Liver (tissue), 9 donors: ENCODE data around the gene PPM1J. TPM values are rescaled to one million over a fixed set of nuclear protein-coding genes. Genes with fewer than 3 reads are reported as not detected.

Source experiments
- DNase-seq: peaks from one replicate; pipeline ENCODE4 v3.0.0-alpha.2; 2017; ENCODE audit warnings: low spot score
- H3K27ac ChIP-seq, 2 donors: one replicate each; pipeline ENCODE4 v1.7.0; 2013; ENCODE audit warnings: inconsistent platforms in 2 of 2, low read length in 2 of 2, control low read depth in 1 of 2, low read depth in 1 of 2, mild to moderate bottlenecking in 1 of 2
- H3K27me3 ChIP-seq, 4 donors: one replicate each; pipeline versions ENCODE4 v1.6.1 to v1.7.0; 2013; ENCODE audit warnings: low read length in 3 of 4, inconsistent platforms in 1 of 4, mild to moderate bottlenecking in 1 of 4, moderate library complexity in 1 of 4; ENCODE audit not compliant: control insufficient read depth in 4 of 4, insufficient read depth in 4 of 4
- H3K36me3 ChIP-seq, 4 donors: one replicate each; pipeline versions ENCODE4 v1.6.1 to v1.7.0; 2013; ENCODE audit warnings: low read length in 3 of 4, mild to moderate bottlenecking in 3 of 4, low read depth in 1 of 4, moderate library complexity in 1 of 4; ENCODE audit not compliant: control insufficient read depth in 4 of 4, insufficient read depth in 3 of 4
- H3K4me1 ChIP-seq, 4 donors: one replicate each; pipeline versions ENCODE4 v1.6.1 to v1.7.0; 2013; ENCODE audit warnings: low read length in 3 of 4, mild to moderate bottlenecking in 3 of 4, moderate library complexity in 1 of 4; ENCODE audit not compliant: control insufficient read depth in 4 of 4, insufficient read depth in 4 of 4
- H3K4me3 ChIP-seq, 3 donors: one replicate each; pipeline versions ENCODE4 v1.6.1 to v1.7.0; 2013; ENCODE audit warnings: low read length in 3 of 3, control low read depth in 1 of 3, low read depth in 1 of 3, mild to moderate bottlenecking in 1 of 3
- H3K9ac ChIP-seq, 2 donors: one replicate each; pipeline ENCODE4 v1.7.0; 2013; ENCODE audit warnings: low read length in 2 of 2, mild to moderate bottlenecking in 2 of 2, moderate library complexity in 2 of 2, control low read depth in 1 of 2, low read depth in 1 of 2
- H3K9me3 ChIP-seq, 4 donors: one replicate each; pipeline versions ENCODE4 v1.6.1 to v1.7.0; 2013; ENCODE audit warnings: low read length in 3 of 4; ENCODE audit not compliant: control insufficient read depth in 4 of 4
- ATF3 ChIP-seq: IDR thresholded peaks from 2 replicates; pipeline ENCODE4 v1.6.1; 2016; ENCODE audit warnings: antibody characterized with exemption
- CTCF ChIP-seq: fragments of 150-350 bp; IDR thresholded peaks from 2 replicates; pipeline ENCODE4 v1.5.1; 2017; ENCODE audit warnings: improper control_type of control experiment, low read depth, low read length; ENCODE audit not compliant: missing input control
- EGR1 ChIP-seq, 2 donors: IDR thresholded peaks; 2 replicates each; pipeline ENCODE4 v1.6.1; 2016 to 2018; ENCODE audit warnings: antibody characterized with exemption in 2 of 2, low read depth in 2 of 2
- FOXA1 ChIP-seq: IDR thresholded peaks from 2 replicates; pipeline ENCODE4 v1.6.1; 2016; ENCODE audit warnings: antibody characterized with exemption
- FOXA2 ChIP-seq: IDR thresholded peaks from 2 replicates; pipeline ENCODE4 v1.6.1; 2016; ENCODE audit warnings: antibody characterized with exemption
- GABPA ChIP-seq, 2 donors: IDR thresholded peaks in 1 of 2; conservative IDR thresholded peaks in 1 of 2; 2 replicates each; pipeline ENCODE4 v1.6.1; 2016; ENCODE audit warnings: antibody characterized with exemption in 2 of 2, mild to moderate bottlenecking in 1 of 2, moderate library complexity in 1 of 2
- HNF4A ChIP-seq, 2 donors: conservative IDR thresholded peaks; 2 replicates each; pipeline ENCODE4 v1.6.1; 2016; ENCODE audit warnings: antibody characterized with exemption in 2 of 2, mild to moderate bottlenecking in 2 of 2
- HNF4G ChIP-seq: IDR thresholded peaks from 2 replicates; pipeline ENCODE4 v1.6.1; 2016; ENCODE audit warnings: antibody characterized with exemption
- JUND ChIP-seq, 2 donors: IDR thresholded peaks; 2 replicates each; pipeline ENCODE4 v1.6.1; 2016; ENCODE audit warnings: antibody characterized with exemption in 2 of 2
- MAX ChIP-seq: IDR thresholded peaks from 2 replicates; pipeline ENCODE4 v1.6.1; 2016; ENCODE audit warnings: antibody characterized with exemption
- NR2F2 ChIP-seq: IDR thresholded peaks from 2 replicates; pipeline ENCODE4 v1.6.1; 2016; ENCODE audit warnings: antibody characterized with exemption
- RAD21 ChIP-seq, 2 donors: IDR thresholded peaks; 2 replicates each; pipeline ENCODE4 v1.6.1; 2016; ENCODE audit warnings: antibody characterized with exemption in 2 of 2, mild to moderate bottlenecking in 2 of 2
- RXRA ChIP-seq, 2 donors: IDR thresholded peaks; 2 replicates each; pipeline ENCODE4 v1.6.1; 2017 to 2018; ENCODE audit warnings: antibody characterized with exemption in 2 of 2, mild to moderate bottlenecking in 1 of 2
- SP1 ChIP-seq: IDR thresholded peaks from 2 replicates; pipeline ENCODE4 v1.6.1; 2018; ENCODE audit warnings: antibody characterized with exemption, mild to moderate bottlenecking
- TAF1 ChIP-seq: conservative IDR thresholded peaks from 2 replicates; pipeline ENCODE4 v1.6.1; 2016; ENCODE audit warnings: antibody characterized with exemption, mild to moderate bottlenecking
- YY1 ChIP-seq: IDR thresholded peaks from 2 replicates; pipeline ENCODE4 v1.6.1; 2016; ENCODE audit warnings: antibody characterized with exemption, mild to moderate bottlenecking
- ZBTB33 ChIP-seq: IDR thresholded peaks from 2 replicates; pipeline ENCODE4 v1.6.1; 2016; ENCODE audit warnings: antibody characterized with exemption
- WGBS: extraction: QIAGEN DNeasy Blood & Tissue Kit; methylation state at CpG from one replicate; pipeline ENCODE4 v1.1.7; 2013; 5-methylcytosine and 5-hydroxymethylcytosine counted together
- polyA plus RNA-seq, 2 donors: library from polyadenylated mRNA; stranded (reverse) in 1 of 2; unstranded in 1 of 2; fragments of 200-250 nt in 1 of 2; fragments of >200 nt in 1 of 2; fragmentation: Nextera tagmentation in 1 of 2; extraction: Ambion mirVana in 1 of 2; gene quantifications; one replicate each; pipeline versions ENCODE4 v1.2.1 to v1.2.3, GENCODE V29; 2013 to 2015
- total RNA-seq, 2 donors: library from RNA; depleted of rRNA; stranded (reverse); fragments of >200 nt; gene quantifications; one replicate each; pipeline ENCODE4 v1.2.3, GENCODE V29; 2014
- TF ChIP-seq, protein P1 (sequence below): IDR thresholded peaks from 2 replicates; pipeline ENCODE4 v1.6.1; 2016; ENCODE audit warnings: antibody characterized with exemption, mild to moderate bottlenecking
- donor health status: healthy.
- donor health status: healthy.
- donor health status: healthy.
- donor health status: healthy.
- donor health status: healthy.

Gene PPM1J
- total and polyA plus RNA-seq, 4 donors, result 0.08 to 0.17 TPM; not detected in 2

DNA sequence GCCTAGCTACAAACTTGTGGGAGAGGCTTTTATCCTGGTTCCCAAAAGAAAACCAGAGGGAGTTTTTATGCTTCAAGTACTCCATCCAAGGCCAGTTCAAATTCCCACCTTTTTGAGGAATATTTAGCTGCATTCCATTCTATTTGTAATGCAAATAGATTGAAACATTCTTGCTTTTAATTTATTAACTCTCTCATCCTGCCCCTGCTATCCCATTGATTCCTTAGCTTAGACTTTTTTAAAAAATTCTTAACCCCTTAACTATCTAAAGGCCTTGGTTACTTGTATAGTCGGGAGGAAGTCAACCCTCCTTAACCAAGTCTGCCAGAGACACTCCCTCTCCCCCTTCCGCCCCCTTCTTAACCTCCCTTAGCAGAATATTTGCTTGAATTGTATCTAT lies 43.1 kb downstream of the PPM1J start:
- H3K36me3 ChIP-seq, result peaks cover 3 to 23% (median 21%) of the 10 kb centered on the region in 4 donors
- no peak overlapping the region for H3K4me3 ChIP-seq
- H3K9ac ChIP-seq, result no peak overlapping the region
- peaks cover 0 to 26% (median 21%) of the 10 kb centered on the region in 4 donors for H3K4me1 ChIP-seq
- TF ChIP-seq FOXA1, result no peak
- TF ChIP-seq ATF3, result no peak
- TF ChIP-seq TAF1, result no peak
- TF ChIP-seq YY1, result no peak
- no peak for TF ChIP-seq EGR1 (IDR thresholded peaks at IDR 0.05; ENCODE audit: low read depth in 2 of 2)
- no peak for TF ChIP-seq RXRA (IDR thresholded peaks at IDR 0.05)
- H3K27me3 ChIP-seq, result no peaks in the 10 kb centered on the region
- H3K9me3 ChIP-seq, result no peaks in the 10 kb centered on the region
- DNase-seq, result no peak
- H3K27ac ChIP-seq, result no peak overlapping the region
- 90% methylated on average over 2 of the region's 2 CpGs for WGBS

DNA sequence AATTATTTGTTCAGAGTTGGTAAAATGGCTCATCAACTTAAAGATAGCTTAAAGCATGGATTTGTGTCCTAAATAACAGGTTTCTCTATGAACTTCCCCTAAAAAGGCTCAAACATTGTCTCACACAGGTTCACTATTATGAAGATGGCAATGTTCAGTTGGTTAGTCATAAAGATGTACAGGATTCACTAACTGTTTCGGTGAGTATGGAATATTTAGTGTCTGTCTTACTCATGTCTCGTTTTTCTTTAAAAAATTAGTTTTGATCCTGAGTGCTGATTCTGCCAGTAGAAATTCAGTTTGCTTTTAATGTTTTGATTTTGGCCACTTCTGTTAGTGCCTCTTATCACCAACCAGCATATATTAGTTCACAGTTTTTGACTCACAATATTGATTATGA lies 48.2 kb downstream of the PPM1J start:
- DNase-seq, result no peak
- Histone ChIP-seq H3K27me3 (no peaks in the 10 kb centered on the region), H3K27ac (no peak overlapping the region), H3K4me1 (no peaks in the 10 kb centered on the region), H3K9me3 (no peaks in the 10 kb centered on the region), H3K36me3 (peaks cover 10 to 41% (median 36%) of the 10 kb centered on the region in 4 donors), H3K4me3 (no peak overlapping the region), H3K9ac (no peak overlapping the region)
- whole genome bisulfite sequencing, result 96% methylated on average over 2 of the region's 2 CpGs
- no peak for TF ChIP-seq HNF4G
- TF ChIP-seq YY1, result no peak
- TF ChIP-seq HNF4A (conservative IDR thresholded peaks at IDR 0.05), result no peak
- no peak for TF ChIP-seq ZBTB33
- TF ChIP-seq RXRA (IDR thresholded peaks at IDR 0.05), result no peak
- no peak for TF ChIP-seq RAD21 (IDR thresholded peaks at IDR 0.05)
- TF ChIP-seq NR2F2, result no peak
- TF ChIP-seq TAF1, result no peak
- no peak for TF ChIP-seq SP1
- no peak for TF ChIP-seq GABPA (IDR thresholded peaks at IDR 0.05 in 1 of 2, conservative IDR thresholded peaks at IDR 0.05 in 1 of 2)
- no peak for TF ChIP-seq CTCF
- TF ChIP-seq ATF3, result no peak
- TF ChIP-seq, protein P1, sequence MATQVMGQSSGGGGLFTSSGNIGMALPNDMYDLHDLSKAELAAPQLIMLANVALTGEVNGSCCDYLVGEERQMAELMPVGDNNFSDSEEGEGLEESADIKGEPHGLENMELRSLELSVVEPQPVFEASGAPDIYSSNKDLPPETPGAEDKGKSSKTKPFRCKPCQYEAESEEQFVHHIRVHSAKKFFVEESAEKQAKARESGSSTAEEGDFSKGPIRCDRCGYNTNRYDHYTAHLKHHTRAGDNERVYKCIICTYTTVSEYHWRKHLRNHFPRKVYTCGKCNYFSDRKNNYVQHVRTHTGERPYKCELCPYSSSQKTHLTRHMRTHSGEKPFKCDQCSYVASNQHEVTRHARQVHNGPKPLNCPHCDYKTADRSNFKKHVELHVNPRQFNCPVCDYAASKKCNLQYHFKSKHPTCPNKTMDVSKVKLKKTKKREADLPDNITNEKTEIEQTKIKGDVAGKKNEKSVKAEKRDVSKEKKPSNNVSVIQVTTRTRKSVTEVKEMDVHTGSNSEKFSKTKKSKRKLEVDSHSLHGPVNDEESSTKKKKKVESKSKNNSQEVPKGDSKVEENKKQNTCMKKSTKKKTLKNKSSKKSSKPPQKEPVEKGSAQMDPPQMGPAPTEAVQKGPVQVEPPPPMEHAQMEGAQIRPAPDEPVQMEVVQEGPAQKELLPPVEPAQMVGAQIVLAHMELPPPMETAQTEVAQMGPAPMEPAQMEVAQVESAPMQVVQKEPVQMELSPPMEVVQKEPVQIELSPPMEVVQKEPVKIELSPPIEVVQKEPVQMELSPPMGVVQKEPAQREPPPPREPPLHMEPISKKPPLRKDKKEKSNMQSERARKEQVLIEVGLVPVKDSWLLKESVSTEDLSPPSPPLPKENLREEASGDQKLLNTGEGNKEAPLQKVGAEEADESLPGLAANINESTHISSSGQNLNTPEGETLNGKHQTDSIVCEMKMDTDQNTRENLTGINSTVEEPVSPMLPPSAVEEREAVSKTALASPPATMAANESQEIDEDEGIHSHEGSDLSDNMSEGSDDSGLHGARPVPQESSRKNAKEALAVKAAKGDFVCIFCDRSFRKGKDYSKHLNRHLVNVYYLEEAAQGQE, result no peak
- TF ChIP-seq FOXA2, result no peak
- TF ChIP-seq MAX, result no peak
- TF ChIP-seq EGR1 (IDR thresholded peaks at IDR 0.05; ENCODE audit: low read depth in 2 of 2), result no peak
- TF ChIP-seq JUND (IDR thresholded peaks at IDR 0.05), result no peak
